GM21367 (cell line): ENCODE results near the gene FAM110C.

ENCODE experiments used
- ATAC-seq: cut with Tn5 transposase; IDR thresholded peaks from one replicate; pipeline ENCODE4 v1.9.1; 2021; ENCODE audit not compliant: unreplicated experiment

FAM110C gene

GRCh38 chr2:10222-10875 is 36.0 kb downstream of the FAM110C start:
- ATAC-seq: no peak
